Measurements from ENCODE around the gene OGFOD1.
"Not testable (repeated sequence)": the region's sequence is repeated elsewhere in the genome, so short reads cannot be mapped to it uniquely, and the experiment has no call there.

OGFOD1 gene

GRCh38 chr16:56481468-56482122 lies 30.2 kb downstream of the OGFOD1 start:
- DNase-seq: no peak

GRCh38 chr16:56482683-56483236 lies 31.4 kb downstream of the OGFOD1 start:
- no peak for DNase-seq

GRCh38 chr16:56483394-56483793 lies 32.0 kb downstream of the OGFOD1 start:
- DNase-seq: no peak

GRCh38 chr16:56488035-56488434 lies 36.7 kb downstream of the OGFOD1 start:
- DNase-seq: no peak

- DNase-seq: not testable (repeated sequence)
These were observed 37.5 kb downstream of the OGFOD1 start for GRCh38 chr16:56488868-56489267.

GRCh38 chr16:56491657-56492261 lies 40.4 kb downstream of the OGFOD1 start:
- no peak for DNase-seq

GRCh38 chr16:56493126-56493525 lies 41.8 kb downstream of the OGFOD1 start:
- no peak for DNase-seq

- DNase-seq: no peak
These were observed 42.5 kb downstream of the OGFOD1 start for GRCh38 chr16:56493815-56494214.

- DNase-seq: no peak
These were observed 53.8 kb downstream of the OGFOD1 start for GRCh38 chr16:56505181-56505580.

- no peak for DNase-seq
These were observed 55.6 kb downstream of the OGFOD1 start for GRCh38 chr16:56506941-56507340.

- DNase-seq: no peak
These were observed 59.2 kb downstream of the OGFOD1 start for GRCh38 chr16:56510544-56510943.

- DNase-seq: no peak
These were observed 60.7 kb downstream of the OGFOD1 start for GRCh38 chr16:56512025-56512424.

- DNase-seq: no peak
These were observed 61.7 kb downstream of the OGFOD1 start for GRCh38 chr16:56513091-56513490.

- peak; percentile 87 for DNase-seq
These were observed 62.6 kb downstream of the OGFOD1 start for GRCh38 chr16:56513972-56514371.

GRCh38 chr16:56514845-56515244 lies 63.5 kb downstream of the OGFOD1 start:
- no peak for DNase-seq

GRCh38 chr16:56515665-56516064 lies 64.3 kb downstream of the OGFOD1 start:
- no peak for DNase-seq

GRCh38 chr16:56517206-56517605 lies 65.9 kb downstream of the OGFOD1 start:
- DNase-seq: no peak

- DNase-seq: no peak
These were observed 67.1 kb downstream of the OGFOD1 start for GRCh38 chr16:56518425-56518824.

GRCh38 chr16:56519459-56520250 lies 68.3 kb downstream of the OGFOD1 start, which contains the start of gene BBS2:
BBS2 (minus strand) TSS chr16:56520024; CDS start chr16:56519862, 162 bp downstream.
- DNase-seq: peak; percentile 85

GRCh38 chr16:56520251-56520577 lies 68.9 kb downstream of the OGFOD1 start:
- no peak for DNase-seq

GRCh38 chr16:56525236-56525635 lies 73.9 kb downstream of the OGFOD1 start:
- DNase-seq: no peak

Measured in NCI-H2171 treated with DMSO at 0.1 percent for 48 hours (cell line).